A673 (cell line): ENCODE measurements around the gene DUOXA2.

Experiments used
- CTCF ChIP-seq: fragments of 300-800, 200-600 bp; sonication (generic); conservative IDR thresholded peaks from 2 replicates; pipeline ENCODE4 v1.5.1; 2017; ENCODE audit warnings: low read depth, mild to moderate bottlenecking, antibody characterized with exemption, low read length, moderate library complexity, mixed read lengths
- EZH2 ChIP-seq: fragments of 200-600 bp; sonication (generic); IDR thresholded peaks from 2 replicates; pipeline ENCODE4 v1.6.1; 2017; ENCODE audit warnings: borderline replicate concordance, low read depth, mild to moderate bottlenecking, mixed read lengths, antibody characterized with exemption, low read length; ENCODE audit not compliant: poor library complexity, severe bottlenecking

GRCh38 chr15:45097466-45097865, 16.7 kb upstream of the DUOXA2 start:
- TF ChIP-seq CTCF (no peak), EZH2 (no peak)
